ENCODE results near the gene TSC1.

Gene TSC1

DNA sequence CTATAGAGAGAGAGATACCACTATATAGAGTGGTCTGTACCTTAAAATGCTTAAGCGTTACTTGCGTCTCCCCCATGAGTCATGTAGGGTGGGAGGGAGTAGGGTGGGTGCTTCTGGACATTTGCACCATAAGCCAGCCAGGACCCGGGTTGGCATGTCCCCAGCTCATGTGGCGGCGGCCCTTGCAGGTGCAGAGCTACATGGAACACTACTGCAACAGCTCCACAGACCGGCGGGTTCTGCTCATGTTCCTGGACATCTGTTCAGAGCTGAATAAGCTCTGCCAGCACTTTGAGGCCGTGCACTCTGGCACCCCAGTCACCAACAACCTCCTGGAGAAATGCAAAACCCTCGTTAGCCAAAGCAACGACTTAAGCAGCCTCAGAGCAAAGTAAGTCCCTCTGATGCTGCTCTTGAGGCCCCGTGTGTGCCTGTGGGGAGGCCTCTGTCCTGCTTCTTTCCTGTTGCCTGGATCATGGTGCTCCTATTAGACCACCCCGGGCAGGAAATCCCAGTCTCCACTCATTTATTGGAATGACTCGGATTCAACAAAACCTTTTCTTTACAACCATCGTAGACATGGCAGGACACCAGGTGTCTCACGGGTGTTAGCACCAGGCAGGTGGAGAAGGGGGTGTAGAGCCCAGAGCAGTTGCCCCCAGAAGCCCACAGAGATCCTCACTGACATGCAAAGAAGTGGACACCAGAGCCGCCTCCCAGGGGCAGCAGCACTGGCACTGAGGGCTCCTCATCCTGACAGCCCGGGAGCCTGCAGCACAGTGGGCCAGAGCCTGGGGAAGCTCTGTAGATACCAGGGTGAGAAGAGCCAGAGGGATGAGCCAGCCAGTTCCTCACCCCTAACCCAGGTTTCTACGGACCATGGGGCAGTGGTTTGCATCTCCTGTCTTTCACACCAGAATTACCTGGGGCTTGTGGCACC is 57.0 kb downstream of the TSC1 start:
- TF ChIP-seq, protein P1, sequence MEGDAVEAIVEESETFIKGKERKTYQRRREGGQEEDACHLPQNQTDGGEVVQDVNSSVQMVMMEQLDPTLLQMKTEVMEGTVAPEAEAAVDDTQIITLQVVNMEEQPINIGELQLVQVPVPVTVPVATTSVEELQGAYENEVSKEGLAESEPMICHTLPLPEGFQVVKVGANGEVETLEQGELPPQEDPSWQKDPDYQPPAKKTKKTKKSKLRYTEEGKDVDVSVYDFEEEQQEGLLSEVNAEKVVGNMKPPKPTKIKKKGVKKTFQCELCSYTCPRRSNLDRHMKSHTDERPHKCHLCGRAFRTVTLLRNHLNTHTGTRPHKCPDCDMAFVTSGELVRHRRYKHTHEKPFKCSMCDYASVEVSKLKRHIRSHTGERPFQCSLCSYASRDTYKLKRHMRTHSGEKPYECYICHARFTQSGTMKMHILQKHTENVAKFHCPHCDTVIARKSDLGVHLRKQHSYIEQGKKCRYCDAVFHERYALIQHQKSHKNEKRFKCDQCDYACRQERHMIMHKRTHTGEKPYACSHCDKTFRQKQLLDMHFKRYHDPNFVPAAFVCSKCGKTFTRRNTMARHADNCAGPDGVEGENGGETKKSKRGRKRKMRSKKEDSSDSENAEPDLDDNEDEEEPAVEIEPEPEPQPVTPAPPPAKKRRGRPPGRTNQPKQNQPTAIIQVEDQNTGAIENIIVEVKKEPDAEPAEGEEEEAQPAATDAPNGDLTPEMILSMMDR (IDR thresholded peaks at IDR 0.05; ENCODE audit: control extremely low read depth, extremely low read depth, low read depth, missing control alignments) = no peak
- POLR2A ChIA-PET = no interaction called here
- DNase-seq (ENCODE audit: extremely low spot score) = no peak
- CTCF ChIA-PET = interaction anchor here (2.9 kb wide), 1 partner anchor 11 kb away, joined by 8 read pairs; no protein-coding TSS in a partner anchor

- TF ChIP-seq, protein P1 (IDR thresholded peaks at IDR 0.05; ENCODE audit: control extremely low read depth, extremely low read depth, low read depth, missing control alignments) = no peak
- ChIA-PET CTCF (interaction anchor here (2.9 to 4.7 kb wide), 2 partner anchors 12 to 16 kb away, joined by 8 to 42 read pairs; no protein-coding TSS in a partner anchor), POLR2A (no interaction called here)
- DNase-seq (ENCODE audit: extremely low spot score) = no peak
Measured at GRCh38 chr9:132886334-132886725, 58.1 kb downstream of the TSC1 start.

DNA sequence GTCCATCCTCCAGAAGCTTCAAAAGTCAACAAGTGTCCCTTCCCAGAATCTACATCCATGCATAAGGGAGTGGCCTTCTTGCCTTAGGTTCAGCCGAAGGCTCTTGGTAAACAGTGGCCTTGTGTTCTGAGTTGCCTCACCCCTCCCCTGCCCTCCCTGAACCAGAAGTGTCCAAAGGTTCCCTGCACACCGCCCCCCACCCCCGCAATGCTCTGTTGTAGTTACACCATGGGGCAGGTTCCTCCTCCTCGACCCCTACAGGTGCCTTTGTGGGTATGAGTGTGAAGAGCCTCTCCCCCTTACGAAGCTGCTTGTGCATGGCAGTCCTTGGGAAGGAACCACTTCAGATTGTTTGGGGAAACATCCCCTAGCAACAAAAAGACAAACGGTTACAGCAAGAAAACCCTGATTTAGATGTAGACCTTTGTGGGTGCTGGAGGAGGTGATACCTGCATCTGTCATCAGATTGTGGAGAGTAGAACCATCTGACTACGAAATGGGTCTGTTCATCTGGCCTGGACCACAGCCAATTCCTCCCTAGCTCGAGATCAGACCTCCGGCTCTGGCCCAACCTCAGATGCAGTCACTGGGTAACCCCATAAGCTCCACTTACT is 58.6 kb downstream of the TSC1 start:
- DNase-seq (ENCODE audit: extremely low spot score) = no peak
- TF ChIP-seq, protein P1 (IDR thresholded peaks at IDR 0.05; ENCODE audit: control extremely low read depth, extremely low read depth, low read depth, missing control alignments) = no peak
- POLR2A ChIA-PET = no interaction called here
- CTCF ChIA-PET = interaction anchor here (1.1 to 4.7 kb wide), 3 partner anchors 12 to 37 kb away, joined by 3 to 42 read pairs (median 8); no protein-coding TSS in a partner anchor

GRCh38 chr9:132883349-132884294 is 60.8 kb downstream of the TSC1 start:
- ChIA-PET CTCF (interaction anchor here (1.2 to 4.7 kb wide), 3 partner anchors 9 to 35 kb away, joined by 3 to 42 read pairs (median 4); no protein-coding TSS in a partner anchor), POLR2A (no interaction called here)
- no peak for DNase-seq (ENCODE audit: extremely low spot score)
- TF ChIP-seq, protein P1 (IDR thresholded peaks at IDR 0.05; ENCODE audit: control extremely low read depth, extremely low read depth, low read depth, missing control alignments) = no peak

DNA sequence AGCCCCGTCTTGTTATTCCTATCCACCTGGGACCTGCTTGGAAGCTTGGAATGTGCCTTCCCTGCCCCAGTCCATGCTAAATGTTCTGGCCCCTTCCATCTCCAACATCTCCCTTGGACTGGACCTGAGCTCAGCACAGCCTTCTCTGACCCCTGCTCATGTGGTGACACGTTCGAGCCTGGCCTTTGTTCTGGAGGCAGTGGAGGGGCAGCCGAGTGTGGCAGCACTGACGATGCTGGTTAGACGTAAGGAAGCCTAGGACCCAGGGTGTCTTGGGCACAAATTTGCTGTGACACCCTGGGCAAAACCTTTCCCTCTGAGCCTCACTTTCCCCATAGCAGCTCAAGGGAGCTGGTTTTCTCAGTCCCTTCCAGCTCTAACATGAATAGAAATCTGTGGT is 61.8 kb downstream of the TSC1 start:
- POLR2A ChIA-PET = no interaction called here
- TF ChIP-seq, protein P1 (IDR thresholded peaks at IDR 0.05; ENCODE audit: control extremely low read depth, extremely low read depth, low read depth, missing control alignments) = no peak
- no peak for DNase-seq (ENCODE audit: extremely low spot score)
- CTCF ChIA-PET = interaction anchor here (1.2 to 4.7 kb wide), 3 partner anchors 8 to 34 kb away, joined by 3 to 42 read pairs (median 4); no protein-coding TSS in a partner anchor

Measured in GM10248 (cell line).